ENCODE data around the gene OR7D2.

GRCh38 chr19:9171393-9171991 lies 7.3 kb upstream of the OR7D2 start:
- TF ChIP-seq EZH2phosphoT487 (IDR thresholded peaks at IDR 0.05; ENCODE audit: unreplicated experiment): no peak
- TF ChIP-seq CTCF (conservative IDR thresholded peaks at IDR 0.05; ENCODE audit: low read depth in 2 of 2): no peak
- TF ChIP-seq CREB1 (CRISPR knock-in tag; IDR thresholded peaks at IDR 0.05; ENCODE audit: low read depth): no peak
- TF ChIP-seq REST (IDR thresholded peaks at IDR 0.05; ENCODE audit: unreplicated experiment): no peak
- no peak for TF ChIP-seq EZH2 (IDR thresholded peaks at IDR 0.05; ENCODE audit: low read depth, unreplicated experiment)
- TF ChIP-seq JUNB (IDR thresholded peaks at IDR 0.05; ENCODE audit: unreplicated experiment): no peak
- TF ChIP-seq POLR2AphosphoS5 (IDR thresholded peaks at IDR 0.05; ENCODE audit: low read depth): no peak
- no peak for TF ChIP-seq ETS1 (IDR thresholded peaks at IDR 0.05)
- no peak for TF ChIP-seq ZNF331 (CRISPR knock-in tag; IDR thresholded peaks at IDR 0.05; ENCODE audit: low read depth)
